ENCODE data around the gene PRDM16.

DNA sequence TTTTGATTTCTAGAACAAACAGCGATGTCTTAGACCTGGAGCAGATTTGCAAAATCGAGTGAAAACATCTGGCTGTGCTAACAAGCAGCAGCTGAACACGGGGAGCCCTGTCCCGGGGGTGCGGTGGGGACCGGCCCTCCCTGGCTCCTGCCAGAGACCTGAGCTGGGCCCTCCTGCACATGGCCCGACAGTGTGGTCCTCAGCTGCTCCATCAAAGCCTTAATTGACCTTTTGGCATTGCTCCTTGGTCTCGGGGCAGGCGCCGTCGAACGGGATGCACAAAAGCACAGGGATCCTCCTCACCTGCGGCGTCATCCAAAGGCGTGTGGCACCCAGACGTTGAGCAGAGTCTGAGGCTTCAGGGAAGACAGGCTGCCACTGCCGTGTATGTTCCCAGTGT, 73.2 kb downstream of the PRDM16 start:
- TF ChIP-seq ZKSCAN8 (CRISPR knock-in tag; IDR thresholded peaks at IDR 0.05; ENCODE audit: borderline replicate concordance), result no peak
- TF ChIP-seq, protein P1, sequence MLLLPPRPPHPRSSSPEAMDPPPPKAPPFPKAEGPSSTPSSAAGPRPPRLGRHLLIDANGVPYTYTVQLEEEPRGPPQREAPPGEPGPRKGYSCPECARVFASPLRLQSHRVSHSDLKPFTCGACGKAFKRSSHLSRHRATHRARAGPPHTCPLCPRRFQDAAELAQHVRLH (CRISPR knock-in tag; IDR thresholded peaks at IDR 0.05; ENCODE audit: borderline replicate concordance, low read depth), result no peak
- TF ChIP-seq ZSCAN12 (CRISPR knock-in tag; IDR thresholded peaks at IDR 0.05), result no peak
- TF ChIP-seq HBP1 (CRISPR knock-in tag; IDR thresholded peaks at IDR 0.05; ENCODE audit: low read depth), result no peak
- no peak for TF ChIP-seq PCBP1 (IDR thresholded peaks at IDR 0.05; ENCODE audit: borderline replicate concordance, low read depth, low read length)
- TF ChIP-seq MXD4 (CRISPR knock-in tag; IDR thresholded peaks at IDR 0.05), result no peak
- TF ChIP-seq NFIB (CRISPR knock-in tag; IDR thresholded peaks at IDR 0.05; ENCODE audit: borderline replicate concordance), result no peak
- TF ChIP-seq ZNF207 (IDR thresholded peaks at IDR 0.05; ENCODE audit: borderline replicate concordance), result no peak
- TF ChIP-seq POLR2A (IDR thresholded peaks at IDR 0.05; ENCODE audit: insufficient read depth in 1 of 2, low read depth in 2 of 2, low read length in 2 of 2), result no peak
- no peak for TF ChIP-seq NFRKB (IDR thresholded peaks at IDR 0.05)
- TF ChIP-seq ZBTB7A (CRISPR knock-in tag; IDR thresholded peaks at IDR 0.05), result no peak
